GM21381 (cell line): ENCODE measurements around the gene DDA1.

ENCODE experiments used
- ATAC-seq: cut with Tn5 transposase; IDR thresholded peaks from one replicate; pipeline ENCODE4 v1.9.1; 2021; ENCODE audit warnings: mild to moderate bottlenecking, moderate library complexity; ENCODE audit not compliant: unreplicated experiment

Gene DDA1

GRCh38 chr19:17328517-17329365 is 19.4 kb downstream of the DDA1 start:
- no peak for ATAC-seq

- ATAC-seq, result no peak
Observed at GRCh38 chr19:17329366-17330261, 20.3 kb downstream of the DDA1 start.

GRCh38 chr19:17330262-17331044 is 21.1 kb downstream of the DDA1 start:
- no peak for ATAC-seq

GRCh38 chr19:17331045-17331558 is 21.7 kb downstream of the DDA1 start:
- ATAC-seq, result no peak

- ATAC-seq, result no peak
Observed at GRCh38 chr19:17332360-17332676, 23.0 kb downstream of the DDA1 start.

GRCh38 chr19:17332677-17333581 is 23.6 kb downstream of the DDA1 start:
- ATAC-seq, result no peak

GRCh38 chr19:17333611-17334413 is 24.4 kb downstream of the DDA1 start:
- no peak for ATAC-seq

GRCh38 chr19:17334414-17335409 is 25.3 kb downstream of the DDA1 start, which contains the start of gene ANO8:
Gene ANO8, minus strand, starts transcription at chr19:17334855. Its CDS starts 185 bp downstream, at chr19:17334670.
- no peak for ATAC-seq

- no peak for ATAC-seq
Observed at GRCh38 chr19:17335575-17335974, 26.2 kb downstream of the DDA1 start.

GRCh38 chr19:17336872-17337674 is 27.7 kb downstream of the DDA1 start, which contains the start of gene GTPBP3:
Gene GTPBP3, plus strand, starts transcription at chr19:17337553. Its CDS starts 59 bp downstream, at chr19:17337612.
- ATAC-seq, result peak; percentile 66

- no peak for ATAC-seq
Observed at GRCh38 chr19:17337675-17338432, 28.5 kb downstream of the DDA1 start.

- ATAC-seq, result no peak
Observed at GRCh38 chr19:17338433-17339078, 29.2 kb downstream of the DDA1 start.

GRCh38 chr19:17339088-17339741 is 29.9 kb downstream of the DDA1 start:
- no peak for ATAC-seq

- no peak for ATAC-seq
Observed at GRCh38 chr19:17340302-17340870, 31.0 kb downstream of the DDA1 start.

- ATAC-seq, result no peak
Observed at GRCh38 chr19:17340871-17341357, 31.6 kb downstream of the DDA1 start.
